ENCODE data around the gene PARD3.

PARD3 gene

GRCh38 chr10:34513636-34514035, 301.5 kb downstream of the PARD3 start:
- Histone ChIP-seq H3K4me3 (ENCODE audit: insufficient read depth, low read depth, low read length, poor library complexity, severe bottlenecking) (no peak overlapping the region), H3K36me3 (ENCODE audit: control insufficient read depth, insufficient read depth, low read length) (no peaks in the 10 kb centered on the region), H3K27me3 (replicated peaks; ENCODE audit: control insufficient read depth, insufficient read depth, low read length, poor library complexity, severe bottlenecking) (no peaks in the 10 kb centered on the region), H3K4me1 (ENCODE audit: control insufficient read depth, insufficient read depth, low read length, poor library complexity, severe bottlenecking) (no peaks in the 10 kb centered on the region), H3K9me3 (ENCODE audit: control insufficient read depth, low read length) (no peaks in the 10 kb centered on the region), H3K27ac (ENCODE audit: insufficient read depth, low read length, poor library complexity, severe bottlenecking) (no peak overlapping the region)
- no peak for DNase-seq

- DNase-seq: no peak
Measured at GRCh38 chr10:34507217-34507616, 307.9 kb downstream of the PARD3 start.

GRCh38 chr10:34506786-34507185, 308.3 kb downstream of the PARD3 start:
- no peak for DNase-seq
- H3K9me3 ChIP-seq (ENCODE audit: control insufficient read depth, low read length): no peaks in the 10 kb centered on the region
- no peak overlapping the region for H3K27ac ChIP-seq (ENCODE audit: insufficient read depth, low read length, poor library complexity, severe bottlenecking)
- H3K4me3 ChIP-seq (ENCODE audit: insufficient read depth, low read depth, low read length, poor library complexity, severe bottlenecking): no peak overlapping the region
- H3K4me1 ChIP-seq (ENCODE audit: control insufficient read depth, insufficient read depth, low read length, poor library complexity, severe bottlenecking): no peaks in the 10 kb centered on the region
- H3K36me3 ChIP-seq (ENCODE audit: control insufficient read depth, insufficient read depth, low read length): no peaks in the 10 kb centered on the region
- H3K27me3 ChIP-seq (replicated peaks; ENCODE audit: control insufficient read depth, insufficient read depth, low read length, poor library complexity, severe bottlenecking): no peaks in the 10 kb centered on the region

More at GRCh38 chr10:34507217-34507616, 307.9 kb downstream of the PARD3 start:
- Histone ChIP-seq H3K27me3 (replicated peaks; ENCODE audit: control insufficient read depth, insufficient read depth, low read length, poor library complexity, severe bottlenecking) (no peaks in the 10 kb centered on the region), H3K4me3 (ENCODE audit: insufficient read depth, low read depth, low read length, poor library complexity, severe bottlenecking) (no peak overlapping the region), H3K36me3 (ENCODE audit: control insufficient read depth, insufficient read depth, low read length) (no peaks in the 10 kb centered on the region), H3K4me1 (ENCODE audit: control insufficient read depth, insufficient read depth, low read length, poor library complexity, severe bottlenecking) (no peaks in the 10 kb centered on the region), H3K9me3 (ENCODE audit: control insufficient read depth, low read length) (no peaks in the 10 kb centered on the region), H3K27ac (ENCODE audit: insufficient read depth, low read length, poor library complexity, severe bottlenecking) (no peak overlapping the region)

GRCh38 chr10:34505338-34505737, 309.8 kb downstream of the PARD3 start:
- Histone ChIP-seq H3K36me3 (ENCODE audit: control insufficient read depth, insufficient read depth, low read length) (no peaks in the 10 kb centered on the region), H3K4me3 (ENCODE audit: insufficient read depth, low read depth, low read length, poor library complexity, severe bottlenecking) (no peak overlapping the region)
- no peak for DNase-seq

GRCh38 chr10:34504534-34504933, 310.6 kb downstream of the PARD3 start:
- Histone ChIP-seq H3K27ac (ENCODE audit: insufficient read depth, low read length, poor library complexity, severe bottlenecking) (no peak overlapping the region), H3K4me3 (ENCODE audit: insufficient read depth, low read depth, low read length, poor library complexity, severe bottlenecking) (no peak overlapping the region), H3K4me1 (ENCODE audit: control insufficient read depth, insufficient read depth, low read length, poor library complexity, severe bottlenecking) (no peaks in the 10 kb centered on the region), H3K36me3 (ENCODE audit: control insufficient read depth, insufficient read depth, low read length) (no peaks in the 10 kb centered on the region), H3K9me3 (ENCODE audit: control insufficient read depth, low read length) (no peaks in the 10 kb centered on the region), H3K27me3 (replicated peaks; ENCODE audit: control insufficient read depth, insufficient read depth, low read length, poor library complexity, severe bottlenecking) (no peaks in the 10 kb centered on the region)
- DNase-seq: no peak

More at GRCh38 chr10:34505338-34505737, 309.8 kb downstream of the PARD3 start:
- no peaks in the 10 kb centered on the region for H3K27me3 ChIP-seq (replicated peaks; ENCODE audit: control insufficient read depth, insufficient read depth, low read length, poor library complexity, severe bottlenecking)
- H3K4me1 ChIP-seq (ENCODE audit: control insufficient read depth, insufficient read depth, low read length, poor library complexity, severe bottlenecking): no peaks in the 10 kb centered on the region
- no peak overlapping the region for H3K27ac ChIP-seq (ENCODE audit: insufficient read depth, low read length, poor library complexity, severe bottlenecking)
- no peaks in the 10 kb centered on the region for H3K9me3 ChIP-seq (ENCODE audit: control insufficient read depth, low read length)

GRCh38 chr10:34503704-34504103, 311.4 kb downstream of the PARD3 start:
- Histone ChIP-seq H3K36me3 (ENCODE audit: control insufficient read depth, insufficient read depth, low read length) (no peaks in the 10 kb centered on the region), H3K9me3 (ENCODE audit: control insufficient read depth, low read length) (no peaks in the 10 kb centered on the region), H3K27ac (ENCODE audit: insufficient read depth, low read length, poor library complexity, severe bottlenecking) (no peak overlapping the region), H3K4me1 (ENCODE audit: control insufficient read depth, insufficient read depth, low read length, poor library complexity, severe bottlenecking) (no peaks in the 10 kb centered on the region), H3K4me3 (ENCODE audit: insufficient read depth, low read depth, low read length, poor library complexity, severe bottlenecking) (no peak overlapping the region), H3K27me3 (replicated peaks; ENCODE audit: control insufficient read depth, insufficient read depth, low read length, poor library complexity, severe bottlenecking) (no peaks in the 10 kb centered on the region)
- no peak for DNase-seq

GRCh38 chr10:34499612-34500279, 315.4 kb downstream of the PARD3 start:
- no peaks in the 10 kb centered on the region for H3K27me3 ChIP-seq (replicated peaks; ENCODE audit: control insufficient read depth, insufficient read depth, low read length, poor library complexity, severe bottlenecking)
- no peaks in the 10 kb centered on the region for H3K4me1 ChIP-seq (ENCODE audit: control insufficient read depth, insufficient read depth, low read length, poor library complexity, severe bottlenecking)
- no peak overlapping the region for H3K27ac ChIP-seq (ENCODE audit: insufficient read depth, low read length, poor library complexity, severe bottlenecking)
- DNase-seq: no peak
- H3K4me3 ChIP-seq (ENCODE audit: insufficient read depth, low read depth, low read length, poor library complexity, severe bottlenecking): no peak overlapping the region
- no peaks in the 10 kb centered on the region for H3K9me3 ChIP-seq (ENCODE audit: control insufficient read depth, low read length)
- H3K36me3 ChIP-seq (ENCODE audit: control insufficient read depth, insufficient read depth, low read length): no peaks in the 10 kb centered on the region

- no peaks in the 10 kb centered on the region for H3K9me3 ChIP-seq (ENCODE audit: control insufficient read depth, low read length)
- no peak for DNase-seq
- no peak overlapping the region for H3K4me3 ChIP-seq (ENCODE audit: insufficient read depth, low read depth, low read length, poor library complexity, severe bottlenecking)
- H3K27ac ChIP-seq (ENCODE audit: insufficient read depth, low read length, poor library complexity, severe bottlenecking): no peak overlapping the region
- H3K36me3 ChIP-seq (ENCODE audit: control insufficient read depth, insufficient read depth, low read length): no peaks in the 10 kb centered on the region
- no peaks in the 10 kb centered on the region for H3K4me1 ChIP-seq (ENCODE audit: control insufficient read depth, insufficient read depth, low read length, poor library complexity, severe bottlenecking)
- H3K27me3 ChIP-seq (replicated peaks; ENCODE audit: control insufficient read depth, insufficient read depth, low read length, poor library complexity, severe bottlenecking): no peaks in the 10 kb centered on the region
Measured at GRCh38 chr10:34498821-34499220, 316.3 kb downstream of the PARD3 start.

- Histone ChIP-seq H3K9me3 (ENCODE audit: control insufficient read depth, low read length) (no peaks in the 10 kb centered on the region), H3K36me3 (ENCODE audit: control insufficient read depth, insufficient read depth, low read length) (no peaks in the 10 kb centered on the region), H3K4me3 (ENCODE audit: insufficient read depth, low read depth, low read length, poor library complexity, severe bottlenecking) (no peak overlapping the region), H3K27me3 (replicated peaks; ENCODE audit: control insufficient read depth, insufficient read depth, low read length, poor library complexity, severe bottlenecking) (no peaks in the 10 kb centered on the region), H3K4me1 (ENCODE audit: control insufficient read depth, insufficient read depth, low read length, poor library complexity, severe bottlenecking) (no peaks in the 10 kb centered on the region), H3K27ac (ENCODE audit: insufficient read depth, low read length, poor library complexity, severe bottlenecking) (no peak overlapping the region)
- no peak for DNase-seq
Measured at GRCh38 chr10:34495938-34496337, 319.2 kb downstream of the PARD3 start.

- no peaks in the 10 kb centered on the region for H3K9me3 ChIP-seq (ENCODE audit: control insufficient read depth, low read length)
- no peak for DNase-seq
- no peaks in the 10 kb centered on the region for H3K36me3 ChIP-seq (ENCODE audit: control insufficient read depth, insufficient read depth, low read length)
- no peaks in the 10 kb centered on the region for H3K4me1 ChIP-seq (ENCODE audit: control insufficient read depth, insufficient read depth, low read length, poor library complexity, severe bottlenecking)
- H3K4me3 ChIP-seq (ENCODE audit: insufficient read depth, low read depth, low read length, poor library complexity, severe bottlenecking): no peak overlapping the region
- no peaks in the 10 kb centered on the region for H3K27me3 ChIP-seq (replicated peaks; ENCODE audit: control insufficient read depth, insufficient read depth, low read length, poor library complexity, severe bottlenecking)
- no peak overlapping the region for H3K27ac ChIP-seq (ENCODE audit: insufficient read depth, low read length, poor library complexity, severe bottlenecking)
Measured at GRCh38 chr10:34494012-34494411, 321.1 kb downstream of the PARD3 start.
